HepG2 (cell line): ENCODE measurements around the gene ACER3.
"Not testable (repeated sequence)": the region's sequence is repeated elsewhere in the genome, so short reads cannot be mapped to it uniquely, and the experiment has no call there.

Experiments
- ESRRA ChIP-seq: sonication (generic); formaldehyde crosslinking; IDR thresholded peaks from 2 replicates; pipeline ENCODE4 v1.5.1; 2020; ENCODE audit warnings: mild to moderate bottlenecking, low read depth, missing genetic modification reagents
- ISL2 ChIP-seq: sonication (generic); formaldehyde crosslinking; IDR thresholded peaks from 2 replicates; pipeline ENCODE4 v1.5.0; 2020; ENCODE audit warnings: missing genetic modification reagents
- NR1H2 ChIP-seq: sonication (generic); formaldehyde crosslinking; IDR thresholded peaks from 2 replicates; pipeline ENCODE4 v1.8.1; 2022; ENCODE audit warnings: low read depth, missing genetic modification reagents, borderline replicate concordance
- POLR2A ChIP-seq, 2 experiments: IDR thresholded peaks; 2 replicates each; pipeline ENCODE4 v1.6.1; 2011; ENCODE audit warnings: low read depth in 2 of 2, low read length in 2 of 2, mild to moderate bottlenecking in 1 of 2, moderate library complexity in 1 of 2; ENCODE audit not compliant: insufficient read depth in 1 of 2
- TCF7L2 ChIP-seq: IDR thresholded peaks from 2 replicates; pipeline ENCODE4 v1.6.1; 2011; ENCODE audit warnings: mild to moderate bottlenecking, low read depth, low read length, moderate library complexity
- ZNF24 ChIP-seq: fragments of 450-650 bp; IDR thresholded peaks from 2 replicates; pipeline ENCODE4 v1.6.1; 2017; ENCODE audit warnings: antibody characterized with exemption, mild to moderate bottlenecking
- TF ChIP-seq, protein P1 (sequence below): sonication (generic); formaldehyde crosslinking; IDR thresholded peaks from 2 replicates; pipeline ENCODE4 v1.5.0; 2020; ENCODE audit warnings: mild to moderate bottlenecking, missing genetic modification reagents, moderate library complexity
- TF ChIP-seq, protein P2 (sequence below): sonication (generic); formaldehyde crosslinking; IDR thresholded peaks from 2 replicates; pipeline ENCODE4 v1.5.1; 2020; ENCODE audit warnings: missing genetic modification reagents, mild to moderate bottlenecking, borderline replicate concordance
- TF ChIP-seq, protein P3 (sequence below): sonication (generic); formaldehyde crosslinking; IDR thresholded peaks from 2 replicates; pipeline ENCODE4 v1.8.0; 2022; ENCODE audit warnings: low read depth, missing genetic modification reagents
- TF ChIP-seq, protein P4 (sequence below): sonication (generic); formaldehyde crosslinking; IDR thresholded peaks from 2 replicates; pipeline ENCODE4 v1.5.1; 2020; ENCODE audit warnings: mild to moderate bottlenecking, missing genetic modification reagents, moderate library complexity
- TF ChIP-seq, protein P5 (sequence below): sonication (generic); formaldehyde crosslinking; IDR thresholded peaks from 2 replicates; pipeline ENCODE4 v1.5.0; 2020; ENCODE audit warnings: missing genetic modification reagents

DNA sequence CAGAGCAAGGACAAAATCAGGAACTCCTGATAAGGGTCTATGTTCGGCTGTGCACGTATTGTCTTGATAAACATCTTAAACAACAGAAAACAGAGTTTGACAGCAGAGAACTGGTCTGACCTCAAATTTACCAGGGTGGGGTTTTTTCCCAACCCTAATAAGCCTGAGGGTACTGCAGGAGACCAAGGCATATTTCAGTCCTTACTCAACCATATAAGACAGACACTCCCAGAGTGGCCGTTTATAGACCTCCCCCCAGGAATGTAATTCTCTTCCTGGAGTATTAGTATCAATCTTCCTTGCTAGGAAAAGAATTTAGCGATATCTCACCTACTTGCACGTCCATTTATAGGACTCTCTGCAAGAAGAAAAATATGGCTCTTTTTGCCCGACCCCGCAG lies 45.0 kb upstream of the ACER3 start:
- TF ChIP-seq, protein P1, sequence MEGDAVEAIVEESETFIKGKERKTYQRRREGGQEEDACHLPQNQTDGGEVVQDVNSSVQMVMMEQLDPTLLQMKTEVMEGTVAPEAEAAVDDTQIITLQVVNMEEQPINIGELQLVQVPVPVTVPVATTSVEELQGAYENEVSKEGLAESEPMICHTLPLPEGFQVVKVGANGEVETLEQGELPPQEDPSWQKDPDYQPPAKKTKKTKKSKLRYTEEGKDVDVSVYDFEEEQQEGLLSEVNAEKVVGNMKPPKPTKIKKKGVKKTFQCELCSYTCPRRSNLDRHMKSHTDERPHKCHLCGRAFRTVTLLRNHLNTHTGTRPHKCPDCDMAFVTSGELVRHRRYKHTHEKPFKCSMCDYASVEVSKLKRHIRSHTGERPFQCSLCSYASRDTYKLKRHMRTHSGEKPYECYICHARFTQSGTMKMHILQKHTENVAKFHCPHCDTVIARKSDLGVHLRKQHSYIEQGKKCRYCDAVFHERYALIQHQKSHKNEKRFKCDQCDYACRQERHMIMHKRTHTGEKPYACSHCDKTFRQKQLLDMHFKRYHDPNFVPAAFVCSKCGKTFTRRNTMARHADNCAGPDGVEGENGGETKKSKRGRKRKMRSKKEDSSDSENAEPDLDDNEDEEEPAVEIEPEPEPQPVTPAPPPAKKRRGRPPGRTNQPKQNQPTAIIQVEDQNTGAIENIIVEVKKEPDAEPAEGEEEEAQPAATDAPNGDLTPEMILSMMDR (CRISPR knock-in tag): not testable (repeated sequence)
- TF ChIP-seq, protein P2, sequence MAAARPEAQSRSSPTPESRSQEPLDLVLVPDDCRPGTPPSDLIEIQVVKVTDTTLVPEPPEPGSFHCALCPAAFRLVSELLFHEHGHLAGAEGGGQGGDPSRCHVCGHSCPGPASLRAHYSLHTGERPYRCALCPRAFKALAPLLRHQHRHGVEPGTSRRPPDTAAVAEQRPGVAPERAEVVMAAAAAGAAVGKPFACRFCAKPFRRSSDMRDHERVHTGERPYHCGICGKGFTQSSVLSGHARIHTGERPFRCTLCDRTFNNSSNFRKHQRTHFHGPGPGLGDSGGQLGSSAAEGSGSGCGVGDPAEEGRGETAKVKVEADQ (CRISPR knock-in tag): not testable (repeated sequence)
- TF ChIP-seq, protein P3, sequence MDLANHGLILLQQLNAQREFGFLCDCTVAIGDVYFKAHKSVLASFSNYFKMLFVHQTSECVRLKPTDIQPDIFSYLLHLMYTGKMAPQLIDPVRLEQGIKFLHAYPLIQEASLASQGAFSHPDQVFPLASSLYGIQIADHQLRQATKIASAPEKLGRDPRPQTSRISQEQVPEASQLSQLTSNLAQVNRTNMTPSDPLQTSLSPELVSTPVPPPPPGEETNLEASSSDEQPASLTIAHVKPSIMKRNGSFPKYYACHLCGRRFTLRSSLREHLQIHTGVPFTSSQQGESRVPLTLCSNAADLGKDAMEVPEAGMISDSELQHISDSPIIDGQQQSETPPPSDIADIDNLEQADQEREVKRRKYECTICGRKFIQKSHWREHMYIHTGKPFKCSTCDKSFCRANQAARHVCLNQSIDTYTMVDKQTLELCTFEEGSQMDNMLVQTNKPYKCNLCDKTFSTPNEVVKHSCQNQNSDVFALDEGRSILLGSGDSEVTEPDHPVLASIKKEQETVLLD (CRISPR knock-in tag): not testable (repeated sequence)
- TF ChIP-seq, protein P4, sequence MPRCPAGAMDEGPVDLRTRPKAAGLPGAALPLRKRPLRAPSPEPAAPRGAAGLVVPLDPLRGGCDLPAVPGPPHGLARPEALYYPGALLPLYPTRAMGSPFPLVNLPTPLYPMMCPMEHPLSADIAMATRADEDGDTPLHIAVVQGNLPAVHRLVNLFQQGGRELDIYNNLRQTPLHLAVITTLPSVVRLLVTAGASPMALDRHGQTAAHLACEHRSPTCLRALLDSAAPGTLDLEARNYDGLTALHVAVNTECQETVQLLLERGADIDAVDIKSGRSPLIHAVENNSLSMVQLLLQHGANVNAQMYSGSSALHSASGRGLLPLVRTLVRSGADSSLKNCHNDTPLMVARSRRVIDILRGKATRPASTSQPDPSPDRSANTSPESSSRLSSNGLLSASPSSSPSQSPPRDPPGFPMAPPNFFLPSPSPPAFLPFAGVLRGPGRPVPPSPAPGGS (CRISPR knock-in tag): not testable (repeated sequence)
- not testable (repeated sequence) for TF ChIP-seq NR1H2; ESRRA (CRISPR knock-in tag); ZNF24; ISL2 (CRISPR knock-in tag); TCF7L2; POLR2A (IDR thresholded peaks at IDR 0.05; ENCODE audit: insufficient read depth in 1 of 2, low read depth in 2 of 2, low read length in 2 of 2)
- TF ChIP-seq, protein P5, sequence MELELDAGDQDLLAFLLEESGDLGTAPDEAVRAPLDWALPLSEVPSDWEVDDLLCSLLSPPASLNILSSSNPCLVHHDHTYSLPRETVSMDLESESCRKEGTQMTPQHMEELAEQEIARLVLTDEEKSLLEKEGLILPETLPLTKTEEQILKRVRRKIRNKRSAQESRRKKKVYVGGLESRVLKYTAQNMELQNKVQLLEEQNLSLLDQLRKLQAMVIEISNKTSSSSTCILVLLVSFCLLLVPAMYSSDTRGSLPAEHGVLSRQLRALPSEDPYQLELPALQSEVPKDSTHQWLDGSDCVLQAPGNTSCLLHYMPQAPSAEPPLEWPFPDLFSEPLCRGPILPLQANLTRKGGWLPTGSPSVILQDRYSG (CRISPR knock-in tag): not testable (repeated sequence)
